Pancreas (tissue), 10 donors: ENCODE results near the gene LAMA5. TPM values are rescaled to one million over a fixed set of nuclear protein-coding genes. Genes with fewer than 3 reads are reported as not detected.
A peak's percentile ranks its signal among the peaks of the same experiment; 100 is the strongest.

Experiments
- ATAC-seq, 4 donors: fragments of 200-7000 bp; cut with Tn5 transposase; one replicate each; pipeline versions ENCODE4 v1.8.0 to v1.9.1; 2020; ENCODE audit warnings: mild to moderate bottlenecking in 4 of 4, moderate library complexity in 4 of 4
- DNase-seq, 6 donors: peaks; one replicate each; pipeline ENCODE4 v3.0.0-alpha.2; 2020
- FAIRE-seq: peaks from 2 replicates; lab custom pipeline; 2012; peaks lifted over from hg19 to GRCh38; lab: Jason Lieb, UNC
- H3K27ac ChIP-seq, 4 donors: fragments of 200-600 bp; sonication (generic); 1 replicate in 3 of 4; 2 replicates in 1 of 4; pipeline versions ENCODE4 v1.5.0 to v1.8.0; 2020
- H3K27me3 ChIP-seq, 4 donors: fragments of 200-600 bp; one replicate each; pipeline ENCODE4 v1.8.0; 2021
- H3K36me3 ChIP-seq, 3 donors: fragments of 200-600 bp; sonication (generic) in 1 of 3; one replicate each; pipeline versions ENCODE4 v1.5.0 to v1.8.0; 2020 to 2021
- H3K4me1 ChIP-seq, 3 donors: fragments of 200-600 bp; one replicate each; pipeline ENCODE4 v1.8.0; 2021
- H3K4me3 ChIP-seq, 4 donors: fragments of 200-600 bp; sonication (generic) in 2 of 4; one replicate each; pipeline versions ENCODE4 v1.5.0 to v1.8.0; 2020 to 2021
- H3K9me3 ChIP-seq, 4 donors: fragments of 200-600 bp; one replicate each; pipeline ENCODE4 v1.8.0; 2021
- WGBS, 2 donors: extraction: QIAGEN DNeasy Blood & Tissue Kit; methylation state at CpG; one replicate each; pipeline ENCODE4 v1.1.7; 2013; 5-methylcytosine and 5-hydroxymethylcytosine counted together
- intact Hi-C, 3 donors: fragments of 100-400 bp; cut with DNase I; formaldehyde crosslinking; loops; one replicate each; pipeline versions ENCODE4 v1.11.1 to v1.14.2; 2022
- polyA plus RNA-seq, 2 donors: library from polyadenylated mRNA; stranded (reverse); fragments of 200-250 nt; gene quantifications; one replicate each; pipeline ENCODE4 v1.2.3, GENCODE V29; 2013
- total RNA-seq, 6 donors: library from RNA; stranded (reverse); fragmentation: NEBNext Ultra II Directional in 4 of 6; extraction: Animal tissue kit (Norgen Biotek cat#: 25700) in 4 of 6; gene quantifications; one replicate each; pipeline versions ENCODE4 v1.2.1 to v1.2.4, GENCODE V29; 2021 to 2023
- TF ChIP-seq, protein P1 (sequence below), 4 donors: fragments of 200-600 bp; sonication (generic) in 3 of 4; IDR thresholded peaks; one replicate each; pipeline versions ENCODE4 v1.5.0 to v1.8.0; 2021; ENCODE audit warnings: antibody characterized with exemption in 4 of 4
- donor health status: healthy with polysubstance abuse.
- donor health status: DM: no; HTN: no; CAD: no; lungs with moderate emphysema.
- donor health status: DM: no; HTN: no; CAD: no.
- donor health status: control.
- donor health status: control.
- donor health status: Bipolar disorder and iron deficiency.
- donor health status: DM: yes; HTN: yes; CAD: no.
- donor health status: DM: no; HTN: no; CAD: no.
- donor health status: DM: no; HTN: no; CAD: no.
- donor health status: DM: yes; HTN: yes; CAD: no.

LAMA5 gene, protein sequence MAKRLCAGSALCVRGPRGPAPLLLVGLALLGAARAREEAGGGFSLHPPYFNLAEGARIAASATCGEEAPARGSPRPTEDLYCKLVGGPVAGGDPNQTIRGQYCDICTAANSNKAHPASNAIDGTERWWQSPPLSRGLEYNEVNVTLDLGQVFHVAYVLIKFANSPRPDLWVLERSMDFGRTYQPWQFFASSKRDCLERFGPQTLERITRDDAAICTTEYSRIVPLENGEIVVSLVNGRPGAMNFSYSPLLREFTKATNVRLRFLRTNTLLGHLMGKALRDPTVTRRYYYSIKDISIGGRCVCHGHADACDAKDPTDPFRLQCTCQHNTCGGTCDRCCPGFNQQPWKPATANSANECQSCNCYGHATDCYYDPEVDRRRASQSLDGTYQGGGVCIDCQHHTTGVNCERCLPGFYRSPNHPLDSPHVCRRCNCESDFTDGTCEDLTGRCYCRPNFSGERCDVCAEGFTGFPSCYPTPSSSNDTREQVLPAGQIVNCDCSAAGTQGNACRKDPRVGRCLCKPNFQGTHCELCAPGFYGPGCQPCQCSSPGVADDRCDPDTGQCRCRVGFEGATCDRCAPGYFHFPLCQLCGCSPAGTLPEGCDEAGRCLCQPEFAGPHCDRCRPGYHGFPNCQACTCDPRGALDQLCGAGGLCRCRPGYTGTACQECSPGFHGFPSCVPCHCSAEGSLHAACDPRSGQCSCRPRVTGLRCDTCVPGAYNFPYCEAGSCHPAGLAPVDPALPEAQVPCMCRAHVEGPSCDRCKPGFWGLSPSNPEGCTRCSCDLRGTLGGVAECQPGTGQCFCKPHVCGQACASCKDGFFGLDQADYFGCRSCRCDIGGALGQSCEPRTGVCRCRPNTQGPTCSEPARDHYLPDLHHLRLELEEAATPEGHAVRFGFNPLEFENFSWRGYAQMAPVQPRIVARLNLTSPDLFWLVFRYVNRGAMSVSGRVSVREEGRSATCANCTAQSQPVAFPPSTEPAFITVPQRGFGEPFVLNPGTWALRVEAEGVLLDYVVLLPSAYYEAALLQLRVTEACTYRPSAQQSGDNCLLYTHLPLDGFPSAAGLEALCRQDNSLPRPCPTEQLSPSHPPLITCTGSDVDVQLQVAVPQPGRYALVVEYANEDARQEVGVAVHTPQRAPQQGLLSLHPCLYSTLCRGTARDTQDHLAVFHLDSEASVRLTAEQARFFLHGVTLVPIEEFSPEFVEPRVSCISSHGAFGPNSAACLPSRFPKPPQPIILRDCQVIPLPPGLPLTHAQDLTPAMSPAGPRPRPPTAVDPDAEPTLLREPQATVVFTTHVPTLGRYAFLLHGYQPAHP (N-terminal part only)
- 10 to 100 TPM; 43.6 to 89.5 (median 59.4) TPM for total RNA-seq
- 100 to 1,000 TPM; 259 to 344 TPM for polyA plus RNA-seq

DNA sequence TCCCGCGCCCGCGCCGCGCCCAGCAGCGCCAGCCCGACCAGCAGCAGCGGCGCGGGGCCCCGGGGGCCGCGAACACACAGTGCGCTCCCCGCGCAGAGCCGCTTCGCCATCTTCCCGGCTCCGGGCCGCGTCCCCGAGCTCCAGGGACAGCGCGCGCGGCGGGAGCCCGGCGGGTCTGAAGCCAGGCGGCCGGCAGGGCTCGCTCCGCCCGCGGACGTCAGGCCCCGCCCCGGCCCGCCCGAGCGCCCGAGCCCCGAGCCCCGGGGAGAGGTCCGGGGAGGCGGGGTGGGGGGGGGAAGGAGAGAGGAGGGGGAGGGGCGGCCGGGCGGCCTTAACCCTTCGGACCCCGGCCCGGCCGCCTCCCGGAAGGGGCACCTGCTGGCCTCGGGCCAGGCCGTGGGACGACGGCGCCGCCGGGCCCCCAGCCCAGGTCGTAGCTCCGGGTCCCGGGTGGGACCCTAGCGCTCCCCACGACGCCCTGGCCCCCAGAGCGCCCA is at the start of gene LAMA5:
TSS of gene LAMA5 (minus strand) at position 177 of the 497 bp plus-strand sequence. CDS start at position 110, 67 bp downstream.
- Histone ChIP-seq H3K27ac (peak within 1 kb of the TSS; percentile 51 to 64 (median 63)), H3K36me3 (no peaks in the 10 kb centered on the region), H3K4me1 (peaks cover 21 to 29% (median 25%) of the 10 kb centered on the region in 3 donors), H3K4me3 (peak within 1 kb of the TSS; percentile 63 to 94 (median 88)), H3K27me3 (no peaks in the 10 kb centered on the region), H3K9me3 (no peaks in the 10 kb centered on the region)
- intact Hi-C loops: no loop called here
- DNase-seq (peak in 5 of 6 donors; percentile 66 to 90 (median 84)), ATAC-seq (peak; percentile 50 to 78 (median 74)), FAIRE-seq (no peak)
- 1 to 2% methylated on average over 11 to 67 of the region's 70 CpGs for WGBS, 2 donors
- TF ChIP-seq, protein P1, sequence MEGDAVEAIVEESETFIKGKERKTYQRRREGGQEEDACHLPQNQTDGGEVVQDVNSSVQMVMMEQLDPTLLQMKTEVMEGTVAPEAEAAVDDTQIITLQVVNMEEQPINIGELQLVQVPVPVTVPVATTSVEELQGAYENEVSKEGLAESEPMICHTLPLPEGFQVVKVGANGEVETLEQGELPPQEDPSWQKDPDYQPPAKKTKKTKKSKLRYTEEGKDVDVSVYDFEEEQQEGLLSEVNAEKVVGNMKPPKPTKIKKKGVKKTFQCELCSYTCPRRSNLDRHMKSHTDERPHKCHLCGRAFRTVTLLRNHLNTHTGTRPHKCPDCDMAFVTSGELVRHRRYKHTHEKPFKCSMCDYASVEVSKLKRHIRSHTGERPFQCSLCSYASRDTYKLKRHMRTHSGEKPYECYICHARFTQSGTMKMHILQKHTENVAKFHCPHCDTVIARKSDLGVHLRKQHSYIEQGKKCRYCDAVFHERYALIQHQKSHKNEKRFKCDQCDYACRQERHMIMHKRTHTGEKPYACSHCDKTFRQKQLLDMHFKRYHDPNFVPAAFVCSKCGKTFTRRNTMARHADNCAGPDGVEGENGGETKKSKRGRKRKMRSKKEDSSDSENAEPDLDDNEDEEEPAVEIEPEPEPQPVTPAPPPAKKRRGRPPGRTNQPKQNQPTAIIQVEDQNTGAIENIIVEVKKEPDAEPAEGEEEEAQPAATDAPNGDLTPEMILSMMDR (IDR thresholded peaks at IDR 0.05): no peak

DNA sequence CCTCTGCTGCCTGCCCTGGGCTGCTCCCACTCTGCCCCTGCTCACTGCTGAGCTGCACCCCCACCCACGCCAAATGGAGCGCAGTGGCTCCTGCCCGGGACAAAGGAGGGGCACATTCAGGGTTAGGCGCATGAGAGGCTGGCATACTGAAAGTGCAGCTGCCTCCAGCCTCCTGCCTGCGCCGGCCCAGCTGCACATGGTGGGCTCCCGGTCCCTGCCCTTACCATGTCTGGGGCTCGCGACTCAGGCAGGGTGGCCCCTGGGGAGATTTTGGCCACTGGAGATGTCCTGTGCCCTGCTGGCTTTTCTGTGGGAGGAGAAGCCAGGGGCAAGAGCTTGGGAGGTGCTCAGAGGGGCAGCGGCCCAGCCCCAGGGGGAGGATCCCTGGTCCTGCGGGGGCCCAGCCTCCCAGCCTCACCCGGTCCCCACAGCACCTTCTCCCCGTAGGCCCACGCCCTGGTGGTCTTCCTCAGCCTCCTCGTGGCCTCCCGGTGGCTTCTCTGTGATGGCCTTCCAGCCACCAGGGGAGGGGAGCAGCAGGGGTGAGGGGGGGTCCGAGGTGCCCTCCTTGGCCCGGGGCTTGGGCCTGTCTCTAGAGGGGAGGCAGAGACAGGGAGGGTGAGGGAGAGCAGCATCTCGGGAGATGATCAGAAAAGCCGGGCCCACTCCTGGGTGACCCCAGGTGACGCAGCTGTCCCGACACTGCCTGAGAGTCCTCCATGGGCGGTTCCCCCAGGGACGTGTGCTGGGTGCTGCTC is 48.4 kb upstream of the LAMA5 start:
- peak in 1 of 6 donors; percentile 72 for DNase-seq
- Histone ChIP-seq H3K4me1 (peaks cover 0 to under 1% (median 0%) of the 10 kb centered on the region in 3 donors), H3K27me3 (no peaks in the 10 kb centered on the region), H3K36me3 (no peaks in the 10 kb centered on the region), H3K27ac (no peak overlapping the region), H3K4me3 (no peak overlapping the region), H3K9me3 (no peaks in the 10 kb centered on the region)
- TF ChIP-seq, protein P1 (IDR thresholded peaks at IDR 0.05): no peak
- no peak for FAIRE-seq
- WGBS, 2 donors: 86 to 91% methylated on average over 22 to 24 of the region's 24 CpGs
- ATAC-seq: no peak
- intact Hi-C loops: no loop called here

DNA sequence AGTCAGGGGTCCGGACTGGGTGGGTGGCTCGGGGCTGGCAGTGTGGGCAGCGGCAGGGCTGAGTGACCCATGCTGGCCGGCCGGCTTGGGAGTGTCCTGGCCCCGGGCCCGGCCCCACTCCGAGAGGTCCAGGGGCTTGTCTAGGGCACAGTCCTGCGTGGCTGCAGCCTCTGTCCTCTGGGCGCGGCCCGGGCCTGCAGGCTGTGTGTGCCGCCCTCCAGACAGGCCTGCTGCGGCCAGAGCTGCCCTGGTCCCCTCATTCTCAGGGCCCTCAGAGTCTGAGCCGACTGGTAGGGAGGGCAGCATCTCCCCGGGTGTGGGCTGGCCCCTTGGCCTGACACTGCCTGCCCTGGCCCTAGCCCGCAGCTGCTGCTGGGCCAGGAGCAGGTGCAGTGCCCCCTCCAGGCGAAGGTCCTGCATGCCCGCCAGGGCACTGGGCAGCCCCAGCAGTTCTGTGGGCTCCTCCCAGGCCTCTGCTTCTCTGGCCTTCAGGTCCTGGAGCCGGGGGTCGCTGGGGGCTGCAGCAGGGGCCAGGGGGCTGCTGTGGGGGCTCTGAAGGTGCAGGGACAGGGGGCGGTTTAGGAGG is 46.9 kb upstream of the LAMA5 start:
- no peak for ATAC-seq
- 89 to 94% methylated on average over 18 to 22 of the region's 22 CpGs for WGBS, 2 donors
- no peaks in the 10 kb centered on the region for H3K27me3 ChIP-seq

More for the DNA sequence above, 46.9 kb upstream of the LAMA5 start:
- TF ChIP-seq, protein P1 (IDR thresholded peaks at IDR 0.05): no peak
- no peak for DNase-seq
- H3K27ac ChIP-seq: no peak overlapping the region
- H3K9me3 ChIP-seq: no peaks in the 10 kb centered on the region
- H3K4me1 ChIP-seq: peaks cover 10 to 13% (median 12%) of the 10 kb centered on the region in 3 donors
- H3K36me3 ChIP-seq: no peaks in the 10 kb centered on the region
- FAIRE-seq: no peak
- H3K4me3 ChIP-seq: no peak overlapping the region
- intact Hi-C loops: no loop called here
